Breast epithelium (tissue), 4 donors: Measurements from ENCODE around the gene COMMD8. TPM values are rescaled to one million over a fixed set of nuclear protein-coding genes. Genes with fewer than 3 reads are reported as not detected.
A peak's percentile ranks its signal among the peaks of the same experiment; 100 is the strongest.

ENCODE experiments used
- DNase-seq, 2 donors: peaks; one replicate each; pipeline ENCODE4 v3.0.0-alpha.2; 2019; ENCODE audit warnings: low spot score in 2 of 2
- H3K27ac ChIP-seq, 2 donors: fragments of 200-600 bp; sonication (generic) in 1 of 2; one replicate each; pipeline ENCODE4 v1.5.1; 2016 to 2019; ENCODE audit warnings: mild to moderate bottlenecking in 1 of 2
- H3K27me3 ChIP-seq, 2 donors: fragments of 200-600 bp; sonication (generic) in 1 of 2; one replicate each; pipeline versions ENCODE4 v1.5.1 to v1.6.0; 2017 to 2019; ENCODE audit warnings: control low read depth in 1 of 2, mild to moderate bottlenecking in 1 of 2
- H3K36me3 ChIP-seq: fragments of 200-600 bp; one replicate; pipeline ENCODE4 v1.5.1; 2019
- H3K4me1 ChIP-seq, 2 donors: fragments of 200-600 bp; sonication (generic); one replicate each; pipeline ENCODE4 v1.5.1; 2016 to 2019; ENCODE audit warnings: control low read depth in 1 of 2
- H3K4me3 ChIP-seq, 3 donors: fragments of 200-600 bp; sonication (generic); 1 replicate in 2 of 3; 2 replicates in 1 of 3; pipeline ENCODE4 v1.5.1; 2016 to 2019; ENCODE audit warnings: mild to moderate bottlenecking in 3 of 3, moderate library complexity in 2 of 3
- H3K9me3 ChIP-seq, 2 donors: fragments of 200-600 bp; sonication (generic) in 1 of 2; one replicate each; pipeline ENCODE4 v1.5.1; 2016 to 2019; ENCODE audit warnings: control low read depth in 1 of 2
- POLR2A ChIP-seq: fragments of 450-650 bp; IDR thresholded peaks from one replicate; pipeline ENCODE4 v1.6.1; 2016; ENCODE audit warnings: antibody characterized with exemption, mild to moderate bottlenecking, moderate library complexity
- POLR2AphosphoS5 ChIP-seq, 3 donors: sonication (generic); formaldehyde crosslinking; IDR thresholded peaks; one replicate each; pipeline ENCODE4 v1.6.1; 2017; ENCODE audit warnings: antibody characterized with exemption in 3 of 3
- intact Hi-C: fragments of 100-400 bp; cut with DNase I; formaldehyde crosslinking; loops from one replicate; pipeline ENCODE4 v1.15.1; 2023; ENCODE audit warnings: low total_unique reads
- total RNA-seq, 3 donors: library from RNA; depleted of rRNA; stranded (reverse); fragments of >200 nt; gene quantifications; one replicate each; pipeline ENCODE4 v1.1.0, GENCODE V29; 2016
- TF ChIP-seq, protein P1 (sequence below), 3 donors: fragments of 450-650 bp; IDR thresholded peaks; one replicate each; pipeline ENCODE4 v1.5.1; 2016 to 2017; ENCODE audit warnings: antibody characterized with exemption in 3 of 3, mild to moderate bottlenecking in 3 of 3, moderate library complexity in 3 of 3

COMMD8 gene
- total RNA-seq, 3 donors from 2014 or later: 11.8 to 12.8 (median 12.3) TPM

DNA sequence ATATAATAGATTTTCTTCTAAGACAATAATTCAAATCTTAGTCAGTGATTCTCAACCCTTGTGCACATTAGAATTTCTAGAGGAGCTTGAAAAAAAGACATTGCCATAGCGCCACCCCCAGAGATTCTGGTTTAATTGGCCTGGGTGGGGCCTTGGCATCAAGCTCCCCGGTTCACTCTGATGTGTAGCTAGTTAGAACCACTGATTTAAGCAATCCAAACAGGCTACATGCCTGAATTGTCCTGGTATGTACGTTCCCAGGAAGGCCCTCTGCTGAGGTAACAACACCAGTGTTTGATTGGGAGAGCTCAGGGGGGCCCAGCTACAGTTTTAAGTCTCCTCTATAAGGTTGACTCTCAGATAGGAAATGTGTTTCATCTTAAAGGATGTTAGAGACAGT, 20.2 kb upstream of the COMMD8 start:
- TF ChIP-seq POLR2A (no peak), POLR2AphosphoS5 (IDR thresholded peaks at IDR 0.05) (no peak)
- TF ChIP-seq, protein P1, sequence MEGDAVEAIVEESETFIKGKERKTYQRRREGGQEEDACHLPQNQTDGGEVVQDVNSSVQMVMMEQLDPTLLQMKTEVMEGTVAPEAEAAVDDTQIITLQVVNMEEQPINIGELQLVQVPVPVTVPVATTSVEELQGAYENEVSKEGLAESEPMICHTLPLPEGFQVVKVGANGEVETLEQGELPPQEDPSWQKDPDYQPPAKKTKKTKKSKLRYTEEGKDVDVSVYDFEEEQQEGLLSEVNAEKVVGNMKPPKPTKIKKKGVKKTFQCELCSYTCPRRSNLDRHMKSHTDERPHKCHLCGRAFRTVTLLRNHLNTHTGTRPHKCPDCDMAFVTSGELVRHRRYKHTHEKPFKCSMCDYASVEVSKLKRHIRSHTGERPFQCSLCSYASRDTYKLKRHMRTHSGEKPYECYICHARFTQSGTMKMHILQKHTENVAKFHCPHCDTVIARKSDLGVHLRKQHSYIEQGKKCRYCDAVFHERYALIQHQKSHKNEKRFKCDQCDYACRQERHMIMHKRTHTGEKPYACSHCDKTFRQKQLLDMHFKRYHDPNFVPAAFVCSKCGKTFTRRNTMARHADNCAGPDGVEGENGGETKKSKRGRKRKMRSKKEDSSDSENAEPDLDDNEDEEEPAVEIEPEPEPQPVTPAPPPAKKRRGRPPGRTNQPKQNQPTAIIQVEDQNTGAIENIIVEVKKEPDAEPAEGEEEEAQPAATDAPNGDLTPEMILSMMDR (IDR thresholded peaks at IDR 0.05): no peak
- intact Hi-C loops: no loop called here
- DNase-seq: no peak
- Histone ChIP-seq H3K27me3 (no peaks in the 10 kb centered on the region), H3K27ac (peak overlapping the region; percentile 91), H3K9me3 (no peaks in the 10 kb centered on the region), H3K4me3 (no peak overlapping the region), H3K4me1 (no peaks in the 10 kb centered on the region), H3K36me3 (no peaks in the 10 kb centered on the region)

DNA sequence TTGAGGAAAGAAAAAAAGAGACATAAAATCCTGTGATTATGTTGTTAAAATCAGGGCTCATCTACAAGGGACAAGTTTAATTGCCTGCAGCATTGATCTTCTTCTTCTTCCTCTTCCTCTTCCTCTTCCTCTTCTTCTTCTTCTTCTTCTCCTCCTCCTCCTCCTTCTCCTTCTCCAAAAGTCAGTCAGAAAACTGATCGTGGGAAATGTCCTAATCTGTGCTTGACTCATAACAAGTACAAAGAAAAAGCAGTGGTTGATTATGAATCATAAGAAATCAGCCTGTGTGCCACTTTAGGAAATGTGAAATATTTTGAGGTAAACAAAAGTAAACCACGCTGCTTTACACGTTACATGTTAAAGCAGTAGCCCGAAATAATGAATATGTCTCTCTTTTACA, 18.8 kb upstream of the COMMD8 start:
- no peak overlapping the region for H3K4me3 ChIP-seq
- DNase-seq: no peak
- no peaks in the 10 kb centered on the region for H3K36me3 ChIP-seq
- no peak for TF ChIP-seq POLR2AphosphoS5 (IDR thresholded peaks at IDR 0.05)
- TF ChIP-seq, protein P1 (IDR thresholded peaks at IDR 0.05): no peak
- no peak for TF ChIP-seq POLR2A
- no peaks in the 10 kb centered on the region for H3K4me1 ChIP-seq
- no peak overlapping the region for H3K27ac ChIP-seq
- H3K9me3 ChIP-seq: no peaks in the 10 kb centered on the region
- H3K27me3 ChIP-seq: no peaks in the 10 kb centered on the region
- intact Hi-C loops: no loop called here

DNA sequence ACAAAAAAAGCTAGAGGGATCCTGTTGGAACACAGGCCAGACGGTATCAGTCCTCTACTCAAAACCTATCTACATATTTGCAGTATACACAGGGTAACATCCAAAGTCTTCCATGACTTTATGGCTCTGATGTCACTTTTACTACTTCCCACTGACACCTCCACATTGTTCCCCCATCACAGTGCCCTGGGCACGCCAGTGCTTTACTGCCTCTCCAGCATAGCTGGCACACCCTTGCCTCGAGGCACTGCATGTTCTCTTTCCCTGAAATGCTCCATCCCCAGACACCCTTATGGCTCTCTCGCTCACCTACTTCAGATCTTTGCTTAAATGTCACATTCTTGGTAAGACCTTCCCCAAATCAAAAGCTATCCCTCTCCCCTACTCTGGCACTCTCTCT, 15.3 kb upstream of the COMMD8 start:
- intact Hi-C loops: no loop called here
- no peak overlapping the region for H3K27ac ChIP-seq
- no peaks in the 10 kb centered on the region for H3K36me3 ChIP-seq
- H3K27me3 ChIP-seq: no peaks in the 10 kb centered on the region
- no peak for DNase-seq
- H3K4me1 ChIP-seq: no peaks in the 10 kb centered on the region
- H3K9me3 ChIP-seq: no peaks in the 10 kb centered on the region
- TF ChIP-seq POLR2AphosphoS5 (IDR thresholded peaks at IDR 0.05) (no peak), POLR2A (no peak)
- TF ChIP-seq, protein P1 (IDR thresholded peaks at IDR 0.05): no peak
- H3K4me3 ChIP-seq: no peak overlapping the region

DNA sequence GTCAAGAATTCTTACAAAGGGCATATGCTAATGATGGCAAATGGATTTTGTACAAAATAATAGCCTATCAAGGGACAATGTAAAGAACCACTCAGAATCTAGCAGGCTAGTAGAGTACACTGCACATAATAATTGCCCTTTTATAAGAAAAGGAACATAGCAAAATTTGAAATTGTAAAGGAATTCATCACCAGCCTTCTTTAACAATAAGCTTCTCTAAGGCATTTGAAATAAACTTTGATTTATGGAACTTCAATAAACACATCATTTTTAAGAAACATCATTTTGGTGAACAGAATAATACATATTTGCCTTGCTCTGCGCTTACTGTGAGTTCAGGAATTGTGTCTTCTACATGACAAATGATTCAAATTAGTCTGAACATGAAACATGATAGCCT, 11.9 kb upstream of the COMMD8 start:
- TF ChIP-seq POLR2AphosphoS5 (IDR thresholded peaks at IDR 0.05) (no peak), POLR2A (no peak)
- TF ChIP-seq, protein P1 (IDR thresholded peaks at IDR 0.05): no peak
- intact Hi-C loops: no loop called here

DNA sequence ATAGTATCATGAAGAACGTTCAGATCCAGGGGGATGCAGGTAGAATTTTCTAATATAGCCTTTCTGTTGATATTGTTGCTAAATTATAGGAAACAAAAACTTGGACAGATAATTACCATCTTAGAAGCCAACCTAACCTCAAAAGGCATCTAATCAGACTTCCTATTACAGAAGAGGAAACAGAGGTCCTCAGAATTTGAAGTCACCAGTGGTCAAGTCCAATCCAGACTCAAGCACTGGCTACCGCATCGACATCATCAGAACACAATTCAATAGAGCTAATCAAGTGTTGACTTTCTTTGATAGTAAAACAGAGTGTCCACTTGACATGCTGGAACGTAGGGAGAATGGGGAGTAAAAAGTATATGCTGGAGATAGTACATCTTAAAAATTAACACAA, 11.3 kb upstream of the COMMD8 start:
- H3K4me1 ChIP-seq: no peaks in the 10 kb centered on the region
- intact Hi-C loops: no loop called here
- H3K27me3 ChIP-seq: no peaks in the 10 kb centered on the region
- no peak overlapping the region for H3K4me3 ChIP-seq
- no peak overlapping the region for H3K27ac ChIP-seq
- no peaks in the 10 kb centered on the region for H3K36me3 ChIP-seq
- TF ChIP-seq POLR2A (no peak), POLR2AphosphoS5 (IDR thresholded peaks at IDR 0.05) (no peak)
- TF ChIP-seq, protein P1 (IDR thresholded peaks at IDR 0.05): no peak
- H3K9me3 ChIP-seq: no peaks in the 10 kb centered on the region
- no peak for DNase-seq

More for the DNA sequence above, 11.9 kb upstream of the COMMD8 start:
- Histone ChIP-seq H3K27me3 (no peaks in the 10 kb centered on the region), H3K9me3 (no peaks in the 10 kb centered on the region), H3K36me3 (no peaks in the 10 kb centered on the region), H3K27ac (no peak overlapping the region), H3K4me1 (no peaks in the 10 kb centered on the region), H3K4me3 (no peak overlapping the region)
- DNase-seq: no peak
